Right cardiac atrium (tissue), 5 donors: ENCODE results near the gene USP3. TPM values are rescaled to one million over a fixed set of nuclear protein-coding genes. Genes with fewer than 3 reads are reported as not detected.

Source experiments
- ATAC-seq, 2 donors: fragments of 200-7000 bp; cut with Tn5 transposase; one replicate each; pipeline versions ENCODE4 v1.8.0 to v1.9.1; 2020; ENCODE audit warnings: moderate library complexity in 2 of 2, mild to moderate bottlenecking in 1 of 2
- DNase-seq, 3 donors: peaks; one replicate each; pipeline ENCODE4 v3.0.0-alpha.2; 2020
- H3K27ac ChIP-seq: one replicate; pipeline ENCODE4 v1.5.1; 2013; ENCODE audit warnings: mild to moderate bottlenecking, low read length, control low read depth, moderate library complexity
- H3K27me3 ChIP-seq: one replicate; pipeline ENCODE4 v1.6.1; 2013; ENCODE audit not compliant: control insufficient read depth, insufficient read depth
- H3K4me1 ChIP-seq: one replicate; pipeline ENCODE4 v1.6.1; 2013; ENCODE audit warnings: low read length; ENCODE audit not compliant: control insufficient read depth, insufficient read depth
- H3K4me3 ChIP-seq: one replicate; pipeline ENCODE4 v1.5.1; 2013; ENCODE audit warnings: low read length, control low read depth
- H3K9me3 ChIP-seq: one replicate; pipeline ENCODE4 v1.6.1; 2013; ENCODE audit warnings: low read length; ENCODE audit not compliant: control insufficient read depth
- WGBS: extraction: QIAGEN DNeasy Blood & Tissue Kit; methylation state at CpG from one replicate; pipeline ENCODE4 v1.1.7; 2013; 5-methylcytosine and 5-hydroxymethylcytosine counted together
- intact Hi-C, 4 donors: fragments of 100-400 bp; cut with DNase I; formaldehyde crosslinking; loops; one replicate each; pipeline versions ENCODE4 v1.11.0 to v1.14.0; 2022 to 2023
- polyA plus RNA-seq: library from polyadenylated mRNA; stranded (reverse); fragments of 200-250 nt; gene quantifications from one replicate; pipeline ENCODE4 v1.2.3, GENCODE V29; 2013
- total RNA-seq, 4 donors: library from RNA; stranded (reverse); fragmentation: NEBNext Ultra II Directional; extraction: Animal tissue kit (Norgen Biotek cat#: 25700); gene quantifications; one replicate each; pipeline ENCODE4 v1.2.1, GENCODE V29; 2021
- donor health status: healthy with polysubstance abuse.
- donor health status: DM: no; HTN: yes; CAD: no.
- donor health status: DM: no; HTN: no; CAD: no.
- donor health status: DM: no; HTN: yes; CAD: no; lungs with severe emphysema.
- donor health status: DM: yes; HTN: yes; CAD: no.

USP3 gene
- total and polyA plus RNA-seq, 5 donors, result 7.8 to 26.0 (median 21.0) TPM

DNA sequence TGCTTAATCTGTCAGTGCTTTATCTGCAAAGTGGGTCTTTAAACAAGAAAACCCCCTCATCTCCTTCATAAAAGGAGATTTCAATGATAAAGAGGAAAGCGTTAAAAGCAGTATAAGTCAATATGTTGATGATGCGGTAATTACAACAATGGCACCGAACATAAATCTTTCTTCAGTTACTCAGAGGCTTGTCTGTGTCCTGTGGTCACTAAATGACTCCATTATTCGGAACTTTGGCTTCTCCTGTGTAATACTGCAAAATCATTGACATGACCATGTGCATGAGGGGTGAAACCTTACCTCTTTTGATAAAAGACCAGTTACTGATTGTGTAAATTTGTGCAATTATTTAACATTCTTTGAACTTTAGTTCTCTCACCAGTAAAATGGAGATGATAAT lies 4.8 kb upstream of the USP3 start:
- Histone ChIP-seq H3K4me3 (no peak overlapping the region), H3K27me3 (no peaks in the 10 kb centered on the region), H3K27ac (no peak overlapping the region), H3K9me3 (no peaks in the 10 kb centered on the region), H3K4me1 (peaks cover 6% of the 10 kb centered on the region)
- 95% methylated on average over 4 of the region's 4 CpGs for WGBS
- no peak for ATAC-seq
- no peak for DNase-seq
- intact Hi-C loops, result loop anchor here in 2 of 4 donors (5.0 to 10.0 kb wide), 2 partner anchors 95 to 98 kb away; partner anchors contain the start of gene FBXL22 (in 2 of the 2)

DNA sequence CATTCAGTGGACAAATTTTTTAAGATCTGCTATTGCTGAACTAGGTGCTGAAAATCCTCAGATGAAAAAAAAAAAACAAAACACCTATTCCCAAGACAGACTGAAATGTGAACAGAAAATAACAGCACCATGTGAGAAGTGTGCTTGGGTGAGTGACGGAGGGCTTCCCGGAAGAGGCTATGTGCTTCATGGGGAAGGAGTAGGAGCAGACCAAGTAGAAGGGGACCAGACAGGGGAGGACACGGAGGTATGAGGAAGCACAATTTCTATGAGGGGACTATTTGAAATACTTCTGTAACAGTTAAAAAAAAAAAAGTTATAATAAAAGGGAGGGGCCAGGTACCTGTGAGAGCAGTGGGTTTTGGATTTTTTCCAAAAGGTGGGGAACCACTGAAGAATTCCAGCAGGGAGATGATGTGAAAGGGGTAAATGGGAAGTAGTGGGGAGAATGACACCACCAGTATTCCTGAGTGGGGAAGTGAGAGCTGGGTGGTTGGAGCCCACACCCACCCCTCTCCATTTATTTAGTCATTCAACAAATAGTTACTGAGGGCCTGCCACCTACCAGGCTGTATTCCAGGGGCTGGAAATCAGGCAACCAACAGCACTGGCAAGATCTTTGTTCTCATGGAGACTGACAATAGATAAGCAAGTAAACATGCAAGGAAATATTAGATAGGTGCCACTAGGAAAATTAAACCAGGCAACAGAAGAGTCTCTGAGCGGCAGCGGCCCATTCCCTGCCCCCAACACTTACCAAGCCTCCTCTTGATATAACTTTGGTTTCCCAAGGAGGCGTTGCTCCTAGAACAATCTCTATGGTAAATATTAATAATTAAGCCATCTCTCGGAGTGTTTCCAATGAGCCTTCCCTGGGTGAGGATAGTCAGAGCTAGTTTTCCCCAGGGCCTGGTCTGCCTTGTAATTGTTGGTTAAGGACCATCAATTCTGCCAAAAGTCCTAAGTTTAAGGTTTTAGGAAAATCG lies 3.8 kb upstream of the USP3 start:
- WGBS, result 61% methylated on average over 8 of the region's 8 CpGs
- ATAC-seq, result no peak
- no peak for DNase-seq

DNA sequence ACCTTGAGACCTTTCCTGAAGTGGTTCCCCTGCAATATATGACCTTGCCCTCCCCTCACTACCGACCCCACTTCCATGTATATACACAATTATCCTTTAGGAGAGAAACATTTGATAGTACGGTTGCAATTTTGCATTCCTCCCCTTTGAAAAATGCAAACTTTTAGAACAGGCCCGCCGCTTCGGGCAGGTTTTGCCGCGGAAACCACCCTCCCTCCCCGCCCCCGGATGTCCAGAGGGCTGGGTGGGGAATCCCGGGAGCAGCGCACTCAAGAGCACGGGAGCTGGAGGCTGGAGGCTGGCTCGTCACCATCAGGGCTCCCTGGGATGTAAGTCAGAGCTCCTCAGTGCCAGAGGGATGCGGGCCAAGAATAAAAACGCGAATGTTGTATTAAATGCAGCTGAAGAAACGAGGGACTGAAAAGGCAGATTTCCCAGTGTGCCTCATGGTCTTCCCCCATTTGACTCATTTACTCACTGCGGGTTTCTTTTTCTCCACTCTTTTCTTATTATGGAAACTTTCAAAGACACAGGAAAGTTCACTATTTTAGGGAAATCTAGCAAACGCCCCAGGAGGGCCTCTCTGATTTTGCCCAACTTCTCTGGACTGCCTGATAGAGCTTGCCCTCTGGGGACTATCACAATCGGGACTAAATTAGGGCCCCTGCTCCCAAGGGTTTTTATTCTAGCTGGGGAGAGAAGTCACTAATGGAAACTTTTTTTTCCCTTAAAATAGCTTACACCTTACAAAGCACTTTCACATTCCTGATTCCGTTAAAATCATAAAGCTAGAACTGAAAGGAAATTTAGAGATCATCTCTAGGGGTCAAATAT lies 2.9 kb upstream of the USP3 start:
- Histone ChIP-seq H3K9me3 (no peaks in the 10 kb centered on the region), H3K4me1 (peaks cover 6% of the 10 kb centered on the region), H3K4me3 (peak overlapping the region; percentile 36), H3K27me3 (no peaks in the 10 kb centered on the region), H3K27ac (peak overlapping the region; percentile 45)
- DNase-seq (peak; percentile 90 to 94 (median 93)), ATAC-seq (peak in 1 of 2 donors; percentile 39)
- 10% methylated on average over 21 of the region's 21 CpGs for WGBS
- intact Hi-C loops, result loop anchor here in 2 of 4 donors (5.0 to 10.0 kb wide), 2 partner anchors 93 to 96 kb away; partner anchors contain the start of gene FBXL22 (in 2 of the 2)

More for the DNA sequence above, 3.8 kb upstream of the USP3 start:
- Histone ChIP-seq H3K4me1 (peaks cover 6% of the 10 kb centered on the region), H3K9me3 (no peaks in the 10 kb centered on the region), H3K27ac (peak overlapping the region; percentile 45), H3K27me3 (no peaks in the 10 kb centered on the region), H3K4me3 (peak overlapping the region; percentile 36)
- intact Hi-C loops, result loop anchor here in 2 of 4 donors (5.0 to 10.0 kb wide), 2 partner anchors 94 to 97 kb away; partner anchors contain the start of gene FBXL22 (in 2 of the 2)

- ATAC-seq, result no peak
- 75% methylated on average over 15 of the region's 15 CpGs for WGBS
- intact Hi-C loops, result loop anchor here in 2 of 4 donors (5.0 to 10.0 kb wide), 2 partner anchors 93 to 95 kb away; partner anchors contain the start of gene FBXL22 (in 2 of the 2)
- no peaks in the 10 kb centered on the region for H3K27me3 ChIP-seq
- no peaks in the 10 kb centered on the region for H3K9me3 ChIP-seq
- peaks cover 6% of the 10 kb centered on the region for H3K4me1 ChIP-seq
- H3K27ac ChIP-seq, result peak overlapping the region; percentile 48
- peak in 1 of 3 donors; percentile 22 for DNase-seq
- H3K4me3 ChIP-seq, result no peak overlapping the region
Measured at GRCh38 chr15:63502137-63502766, 2.1 kb upstream of the USP3 start.

GRCh38 chr15:63502843-63503738 lies 1.3 kb upstream of the USP3 start:
- peak overlapping the region; percentile 66 for H3K4me3 ChIP-seq
- H3K9me3 ChIP-seq, result no peaks in the 10 kb centered on the region
- peak; percentile 72 to 83 for ATAC-seq
- intact Hi-C loops, result loop anchor here in 2 of 4 donors (5.0 to 10.0 kb wide), 2 partner anchors 92 to 94 kb away; partner anchors contain the start of gene FBXL22 (in 2 of the 2)
- peak overlapping the region; percentile 98 for H3K27ac ChIP-seq
- no peaks in the 10 kb centered on the region for H3K27me3 ChIP-seq
- 28% methylated on average over 34 of the region's 34 CpGs for WGBS
- peak; percentile 95 for DNase-seq
- peaks cover 6% of the 10 kb centered on the region for H3K4me1 ChIP-seq

DNA sequence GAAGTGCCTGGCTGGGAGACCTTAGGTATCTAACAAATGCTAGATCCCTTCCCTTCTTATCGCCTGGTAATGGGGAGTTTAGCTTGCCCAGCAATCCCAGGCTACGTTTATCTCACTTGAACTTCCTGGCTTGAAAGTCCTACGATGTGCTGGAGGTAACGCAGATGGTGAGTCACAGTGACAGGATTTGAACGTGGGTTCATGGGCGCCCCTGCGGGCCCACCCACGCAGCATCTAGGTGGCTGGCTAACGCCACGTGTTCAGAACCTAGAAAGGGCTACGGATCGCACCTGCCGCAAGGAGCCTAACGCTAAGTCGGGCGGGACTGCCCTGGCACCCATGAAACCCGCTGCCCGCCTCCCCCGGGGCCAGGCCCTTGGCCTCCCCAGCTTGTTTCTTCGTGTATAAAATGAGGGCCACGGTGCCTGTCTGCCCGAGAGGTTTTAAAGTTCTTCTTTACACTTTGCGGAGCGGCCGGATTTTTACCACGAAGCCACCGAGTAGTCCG lies 600 bp upstream of the USP3 start:
- DNase-seq, result peak in 1 of 3 donors; percentile 76
- WGBS, result 1% methylated on average over 28 of the region's 28 CpGs
- Histone ChIP-seq H3K4me3 (peak overlapping the region; percentile 66), H3K27ac (peak overlapping the region; percentile 98), H3K4me1 (peaks cover 6% of the 10 kb centered on the region), H3K9me3 (no peaks in the 10 kb centered on the region), H3K27me3 (no peaks in the 10 kb centered on the region)
- peak; percentile 36 to 78 for ATAC-seq
- intact Hi-C loops, result loop anchor here in 2 of 4 donors (5.0 to 10.0 kb wide), 2 partner anchors 91 to 94 kb away; partner anchors contain the start of gene FBXL22 (in 2 of the 2)

DNA sequence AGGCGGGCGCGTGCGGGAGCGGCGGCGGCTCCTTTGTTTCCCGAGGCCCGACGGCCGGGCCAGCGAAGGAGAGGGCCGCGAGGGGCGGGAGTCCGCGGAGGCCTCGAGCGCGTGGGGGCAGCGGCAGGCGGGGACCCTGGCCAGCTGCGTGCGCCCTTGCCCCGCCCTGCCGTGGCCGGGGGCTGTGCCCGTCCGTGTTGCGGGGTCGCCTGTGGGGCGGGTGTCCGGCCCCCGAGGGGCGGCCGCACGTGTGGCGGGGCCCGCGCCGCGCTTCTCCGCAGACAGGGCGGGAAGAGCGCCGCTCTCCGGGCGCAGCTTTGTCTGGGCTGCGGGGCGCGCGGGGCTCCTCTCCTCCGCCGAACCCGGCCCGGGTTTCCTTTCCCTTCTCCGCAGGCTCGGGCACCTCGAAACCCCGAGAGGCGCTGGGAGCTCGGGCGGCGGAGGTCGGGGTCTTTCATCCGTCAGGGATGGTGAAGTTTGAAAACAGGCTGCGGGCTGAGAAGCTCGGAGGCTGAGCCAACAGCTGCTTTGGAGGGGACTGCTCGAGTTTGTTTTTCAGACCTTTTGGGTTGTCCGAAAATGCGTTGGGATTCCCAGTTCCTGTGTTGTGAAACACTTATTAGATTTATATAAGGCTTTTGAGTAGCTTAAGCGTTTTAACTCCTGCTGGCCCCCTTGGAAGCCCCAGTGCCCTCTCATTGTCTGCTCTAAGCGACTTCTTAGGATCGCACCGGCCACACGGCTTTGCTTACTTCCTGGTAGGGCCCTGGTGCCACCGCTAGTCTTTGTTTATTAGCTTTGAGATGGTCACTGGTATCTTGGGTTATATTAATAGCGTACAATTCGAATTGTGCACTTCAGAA lies 817 bp downstream of the USP3 start:
- Histone ChIP-seq H3K4me3 (peak overlapping the region; percentile 83), H3K27ac (peak overlapping the region; percentile 75), H3K9me3 (no peaks in the 10 kb centered on the region), H3K4me1 (peaks cover 6% of the 10 kb centered on the region), H3K27me3 (no peaks in the 10 kb centered on the region)
- intact Hi-C loops, result loop anchor here in 2 of 4 donors (5.0 to 10.0 kb wide), 3 partner anchors 37 to 92 kb away; partner anchors contain the start of gene FBXL22 (in 2 of the 2)
- ATAC-seq (peak in 1 of 2 donors; percentile 1), DNase-seq (peak; percentile 42 to 82 (median 80))
- under 1% methylated on average over 79 of the region's 79 CpGs for WGBS

DNA sequence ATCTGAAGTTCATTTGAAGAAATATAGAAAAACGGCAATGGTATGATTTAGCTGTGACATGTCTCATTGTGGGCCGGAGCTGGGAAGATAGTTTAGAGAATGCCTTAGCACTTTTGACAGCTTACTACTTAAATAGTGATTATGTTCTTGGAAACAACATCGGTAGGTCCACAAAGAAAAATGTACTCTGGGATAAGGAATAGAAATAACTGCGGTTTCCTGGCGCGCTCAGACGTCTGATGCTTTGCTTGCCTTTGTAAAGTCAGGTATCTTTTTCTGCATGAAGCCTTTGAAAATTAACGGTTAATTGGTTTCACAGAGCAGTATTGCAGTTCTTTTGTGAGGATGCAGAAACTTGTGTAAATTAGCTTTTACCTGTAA lies 1.4 kb downstream of the USP3 start:
- Histone ChIP-seq H3K27ac (no peak overlapping the region), H3K4me3 (peak overlapping the region; percentile 83), H3K27me3 (no peaks in the 10 kb centered on the region), H3K9me3 (no peaks in the 10 kb centered on the region), H3K4me1 (peaks cover 6% of the 10 kb centered on the region)
- DNase-seq, result no peak
- 12% methylated on average over 8 of the region's 8 CpGs for WGBS
- no peak for ATAC-seq
- intact Hi-C loops, result loop anchor here in 2 of 4 donors (5.0 to 10.0 kb wide), 2 partner anchors 36 to 89 kb away; partner anchors contain the start of gene FBXL22 (in 1 of the 2)
